GM18868 (cell line): ENCODE measurements around the gene EHMT1.

Experiments
- ATAC-seq: cut with Tn5 transposase; IDR thresholded peaks from one replicate; pipeline ENCODE4 v1.9.1; 2021; ENCODE audit warnings: mild to moderate bottlenecking, moderate library complexity; ENCODE audit not compliant: unreplicated experiment

EHMT1 gene

DNA sequence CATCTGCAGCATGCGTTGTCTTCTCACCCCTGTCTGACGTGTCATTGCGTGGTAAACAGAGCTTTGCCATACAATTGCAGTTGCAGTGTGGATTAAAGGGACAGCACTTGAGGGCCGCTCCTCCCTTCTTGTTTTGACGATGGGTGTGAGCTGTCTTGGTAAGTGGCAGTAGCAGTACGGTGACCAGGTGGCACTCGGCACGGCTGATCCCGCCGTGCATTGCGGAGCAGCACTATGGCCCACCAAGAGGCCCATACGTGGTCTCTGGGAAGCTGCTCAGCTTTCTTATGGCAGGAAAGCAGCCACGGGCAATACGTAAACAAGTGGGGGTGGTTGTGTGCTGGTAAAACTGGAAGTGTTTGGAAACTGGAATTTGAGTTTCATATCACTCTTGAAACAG is 25.1 kb downstream of the EHMT1 start:
- no peak for ATAC-seq

- ATAC-seq, result no peak
Observed at GRCh38 chr9:137645211-137645610, 26.4 kb downstream of the EHMT1 start.

DNA sequence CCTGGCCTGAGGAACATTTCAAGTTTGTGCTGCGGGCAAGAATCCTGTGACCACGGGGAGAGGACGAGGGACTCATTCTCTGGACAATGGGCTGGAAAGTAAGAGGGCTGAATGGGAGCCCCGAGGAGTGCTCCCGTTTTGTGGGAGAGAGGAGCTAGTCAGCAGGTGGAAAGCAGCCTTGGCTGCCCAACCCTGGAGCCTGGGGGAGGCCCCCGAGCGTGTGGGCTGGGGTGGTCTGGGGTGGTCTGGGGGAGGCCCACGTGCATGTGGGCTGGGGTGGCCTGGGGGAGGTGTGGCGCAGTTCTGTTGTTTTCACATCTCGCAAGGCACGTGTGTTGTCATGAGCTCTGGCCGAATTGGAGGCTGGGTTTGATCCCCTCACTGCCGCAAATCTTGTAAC is 27.5 kb downstream of the EHMT1 start:
- no peak for ATAC-seq

DNA sequence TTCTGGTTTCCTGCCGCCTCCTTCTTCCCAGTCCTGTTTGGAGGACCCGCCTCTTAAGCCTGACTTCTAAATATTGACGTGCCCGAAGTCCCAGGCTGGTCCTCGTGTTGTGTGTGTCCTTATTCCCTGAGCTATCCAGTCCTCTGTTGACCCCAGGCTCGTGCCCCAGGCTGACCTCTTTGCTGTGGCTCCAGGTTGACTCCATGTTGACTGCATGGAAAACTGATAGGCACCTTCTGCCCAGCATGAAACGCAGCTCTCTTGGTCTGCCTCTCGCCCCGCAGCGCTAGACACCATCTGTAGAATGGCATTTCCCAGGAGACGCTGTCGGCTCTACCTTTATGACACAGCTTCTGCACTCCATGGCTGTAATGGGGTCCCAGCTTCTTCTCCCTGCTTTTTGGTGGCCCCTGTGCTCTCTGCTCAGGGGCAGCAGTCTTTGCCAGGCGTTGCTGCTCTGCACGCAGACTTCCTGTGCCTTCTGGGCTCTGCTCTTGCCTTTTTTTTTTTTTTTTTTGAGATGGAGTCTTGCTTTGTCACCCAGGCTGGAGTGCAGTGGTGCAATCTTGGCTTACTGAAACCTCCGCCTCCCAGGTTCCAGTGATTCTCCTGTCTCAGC is 28.4 kb downstream of the EHMT1 start:
- no peak for ATAC-seq

DNA sequence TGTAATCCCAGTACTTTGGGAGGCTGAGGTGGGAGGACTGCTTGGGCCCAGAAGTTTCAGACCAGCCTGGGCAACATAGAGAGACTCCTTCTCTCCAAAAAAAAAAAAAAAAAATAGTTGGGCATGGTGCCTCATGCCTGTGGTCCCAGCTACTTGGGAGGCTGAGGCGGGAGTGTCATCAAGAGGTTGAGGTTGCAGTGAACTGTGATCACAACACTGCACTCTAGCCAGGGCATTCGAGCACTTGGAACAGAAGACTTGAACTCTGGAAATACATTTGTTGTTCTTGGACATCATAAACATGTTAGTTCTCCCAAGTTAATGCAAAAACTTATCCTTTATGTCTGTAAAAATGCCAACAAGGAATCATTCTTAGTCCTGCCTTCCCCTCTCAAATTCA is 29.6 kb downstream of the EHMT1 start:
- ATAC-seq, result no peak

DNA sequence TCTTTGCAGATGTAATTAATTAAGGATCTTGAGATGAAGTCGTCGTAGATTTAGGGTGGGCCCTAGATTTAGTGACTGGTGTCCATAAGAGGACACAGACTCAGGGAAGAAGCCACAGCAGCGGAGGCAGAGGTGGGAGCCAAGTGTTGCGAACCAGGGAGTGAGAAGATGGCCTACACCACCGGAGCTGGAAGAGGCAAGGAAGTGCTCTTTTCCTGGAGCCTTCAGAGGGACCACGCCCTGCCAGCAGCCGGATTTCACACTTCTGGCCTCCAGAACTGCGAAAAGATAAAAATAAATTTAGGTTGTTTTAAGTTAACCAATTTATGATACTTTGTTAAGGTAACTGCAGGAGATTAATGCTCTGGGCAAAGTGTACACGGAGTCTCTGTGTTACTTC is 30.7 kb downstream of the EHMT1 start:
- no peak for ATAC-seq

DNA sequence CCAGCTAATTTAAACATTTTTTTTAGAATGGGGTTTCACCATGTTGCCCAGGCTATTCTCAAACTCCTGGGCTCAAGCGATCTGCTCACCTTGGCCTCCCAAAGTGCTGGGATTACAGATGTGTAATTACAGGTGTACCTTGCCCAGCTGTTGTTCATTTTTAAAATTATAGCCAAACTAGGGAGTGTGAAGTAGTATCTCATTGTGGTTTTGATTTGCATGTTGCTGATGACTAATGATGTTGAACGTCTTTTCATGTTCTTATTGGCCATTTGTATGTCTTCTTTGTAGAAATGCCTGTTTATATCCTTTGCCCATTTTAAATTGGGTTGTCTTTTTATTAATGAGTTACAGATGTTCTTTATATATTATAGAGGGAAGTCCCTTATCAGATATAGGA is 31.5 kb downstream of the EHMT1 start:
- ATAC-seq, result no peak

GRCh38 chr9:137650779-137651178 is 32.0 kb downstream of the EHMT1 start:
- ATAC-seq, result no peak

GRCh38 chr9:137656416-137656815 is 37.6 kb downstream of the EHMT1 start:
- ATAC-seq, result no peak

DNA sequence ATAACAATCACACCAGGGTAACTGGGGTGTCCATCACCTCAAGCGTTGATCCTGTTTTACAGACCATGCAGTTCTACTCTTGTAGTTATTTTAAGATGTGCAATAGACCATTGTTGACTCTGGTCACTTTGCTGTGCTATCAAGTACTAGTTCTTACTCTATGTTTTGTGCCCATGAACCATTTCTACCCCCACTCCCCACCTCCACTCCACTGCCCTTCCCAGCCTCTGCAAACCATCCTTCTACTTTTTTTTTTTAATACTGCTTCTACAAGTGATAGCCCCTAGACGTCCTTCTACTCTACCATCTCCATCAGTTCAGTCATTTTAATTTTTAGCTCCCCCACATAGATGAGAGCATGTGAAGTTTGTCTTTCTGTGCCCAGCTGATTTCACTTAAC is 38.8 kb downstream of the EHMT1 start:
- ATAC-seq, result no peak

GRCh38 chr9:137658781-137659180 is 40.0 kb downstream of the EHMT1 start:
- no peak for ATAC-seq

GRCh38 chr9:137660144-137660543 is 41.3 kb downstream of the EHMT1 start:
- no peak for ATAC-seq

DNA sequence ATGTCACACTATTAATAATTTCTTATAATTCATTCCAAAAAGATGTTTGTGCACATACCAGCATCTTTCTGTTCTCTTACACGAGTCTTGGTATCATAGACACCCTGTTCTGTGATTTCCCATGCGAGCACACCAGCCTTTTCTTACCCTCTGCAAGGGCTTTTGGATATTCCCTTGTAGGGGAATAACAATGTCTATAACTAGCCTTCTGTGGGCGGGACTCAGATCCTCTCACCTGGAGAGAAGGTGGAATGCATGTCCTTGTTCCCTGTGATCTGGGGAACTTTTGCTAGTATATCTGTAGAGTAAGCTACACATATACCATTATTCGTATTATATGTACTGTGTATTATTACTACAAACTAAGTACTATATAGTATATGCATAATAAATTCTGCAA is 44.8 kb downstream of the EHMT1 start:
- ATAC-seq, result no peak

GRCh38 chr9:137664676-137665075 is 45.9 kb downstream of the EHMT1 start:
- no peak for ATAC-seq

- no peak for ATAC-seq
Observed at GRCh38 chr9:137665226-137665625, 46.4 kb downstream of the EHMT1 start.

DNA sequence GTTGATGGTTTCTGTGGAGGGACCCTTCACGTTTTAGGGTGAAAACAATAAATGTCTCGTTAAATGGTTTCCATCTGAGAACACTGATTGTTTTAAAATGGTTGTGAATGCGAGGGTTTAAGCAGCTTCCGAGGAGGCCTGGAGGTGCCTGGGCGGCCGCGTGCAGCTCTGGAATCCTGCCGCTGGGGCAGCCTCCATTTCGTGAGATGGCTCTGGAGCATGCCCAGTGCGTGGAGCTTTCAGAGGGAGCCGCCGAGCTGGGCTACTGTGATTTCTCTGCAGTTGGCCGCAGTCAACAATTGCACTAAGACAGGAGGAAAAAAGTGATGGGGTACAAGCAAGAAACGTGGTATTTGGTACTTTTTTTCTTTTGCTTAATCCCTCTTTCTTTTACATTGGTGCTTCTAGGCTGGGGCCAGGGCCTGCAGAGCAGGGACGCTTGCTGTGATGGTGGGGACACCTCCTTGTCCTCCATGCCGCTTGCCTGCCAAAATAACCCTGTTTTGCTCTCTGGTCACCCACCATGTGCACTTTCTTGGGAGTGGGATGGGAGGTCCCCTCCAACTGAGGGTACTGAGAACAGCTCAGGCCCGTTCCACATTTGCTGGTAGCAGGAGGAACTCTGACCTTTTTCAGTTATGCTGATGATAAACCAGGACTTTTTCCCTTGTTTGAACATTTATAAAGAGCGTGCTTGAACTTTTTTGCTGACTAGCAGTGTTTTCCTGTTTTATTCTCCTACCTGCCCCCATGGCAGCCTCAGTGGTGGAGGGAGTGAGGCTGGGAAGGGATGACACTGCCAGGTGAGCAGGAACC is 47.1 kb downstream of the EHMT1 start:
- ATAC-seq, result no peak

DNA sequence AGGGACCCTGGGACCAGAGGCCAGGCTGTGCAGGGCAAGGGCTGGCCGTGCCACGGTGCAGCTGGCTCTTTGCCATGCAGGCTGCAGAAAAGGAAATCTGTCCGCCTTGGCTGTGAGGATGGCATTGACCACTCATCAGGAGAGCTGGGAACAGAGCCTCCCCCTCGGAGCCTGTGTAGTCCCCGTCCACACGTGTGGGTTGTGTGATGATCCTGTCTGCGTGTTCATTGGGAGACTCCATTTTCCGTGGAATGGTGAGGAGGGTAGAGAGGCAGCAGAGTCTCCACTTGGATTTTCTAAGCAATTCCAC is 47.7 kb downstream of the EHMT1 start:
- no peak for ATAC-seq

DNA sequence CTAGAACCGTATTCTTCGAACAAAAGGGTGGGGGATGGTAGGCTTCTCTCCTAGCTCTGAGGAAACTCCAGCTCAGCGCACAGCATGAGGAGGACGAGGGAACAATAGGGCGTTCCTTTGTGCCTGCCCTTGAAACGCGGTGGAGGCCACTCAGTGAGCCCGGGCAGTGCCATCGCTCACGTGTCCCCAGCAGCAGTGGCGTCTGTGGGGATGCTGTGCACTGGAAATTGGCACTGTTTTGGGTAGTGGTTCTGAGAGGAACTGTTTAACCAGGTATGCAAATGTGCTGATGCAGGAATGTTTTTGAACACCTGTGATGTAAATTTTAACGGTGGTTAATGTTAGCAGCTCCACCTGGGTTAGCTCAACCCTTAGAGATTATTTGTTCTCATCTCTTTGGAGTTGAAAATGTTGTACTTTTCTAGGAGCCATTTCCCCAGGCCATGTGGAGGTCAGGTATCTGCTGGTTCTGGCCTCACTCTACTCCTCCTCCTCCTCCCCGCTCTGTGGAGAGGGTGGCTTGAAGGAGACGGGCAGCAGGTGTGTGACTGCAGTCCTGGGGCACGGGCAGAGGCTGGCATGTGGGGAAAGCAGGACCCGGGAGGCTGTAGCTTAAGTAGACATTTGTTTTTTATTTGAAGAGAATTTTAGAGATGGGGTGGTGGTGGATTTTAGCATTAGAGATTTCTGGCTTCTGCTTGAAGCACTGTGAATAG is 48.3 kb downstream of the EHMT1 start:
- no peak for ATAC-seq

DNA sequence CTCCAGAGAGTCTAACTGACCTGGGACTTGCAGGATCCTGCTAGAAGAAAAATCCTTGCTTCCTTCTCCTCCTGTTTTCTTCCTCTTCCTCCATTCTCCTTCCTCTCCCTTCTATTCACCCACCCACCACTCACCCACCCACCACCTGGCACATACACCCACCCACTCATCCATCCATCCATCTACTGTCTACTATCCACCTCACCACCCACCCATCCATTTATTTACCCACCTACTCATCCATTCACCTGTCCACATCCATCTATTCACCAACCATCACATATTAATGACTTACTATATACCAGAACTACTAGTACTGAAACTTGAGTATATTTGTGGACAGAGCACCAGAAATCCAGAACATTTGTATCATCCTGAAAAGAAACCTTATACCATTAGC is 49.4 kb downstream of the EHMT1 start:
- no peak for ATAC-seq

DNA sequence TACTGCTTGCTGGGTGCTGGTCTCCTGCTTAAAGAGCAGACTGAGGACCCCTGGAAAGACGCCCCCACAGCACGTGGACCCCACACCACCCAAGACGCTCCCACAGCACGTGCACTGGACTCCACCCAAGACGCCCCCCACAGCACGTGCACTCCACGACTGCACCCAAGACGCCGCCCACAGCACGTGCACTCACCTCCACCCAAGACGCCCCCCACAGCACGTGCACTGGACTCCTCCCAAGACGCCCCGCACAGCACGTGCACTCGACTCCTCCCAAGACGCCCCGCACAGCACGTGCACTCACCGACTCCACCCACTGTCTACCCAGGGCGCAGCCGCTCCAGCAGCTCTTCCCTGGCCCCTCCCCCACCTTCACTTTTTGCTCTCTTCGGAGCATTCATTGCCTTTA is 50.5 kb downstream of the EHMT1 start:
- ATAC-seq, result no peak

GRCh38 chr9:137670391-137671195 is 51.8 kb downstream of the EHMT1 start:
- ATAC-seq, result no peak

GRCh38 chr9:137671196-137671538 is 52.4 kb downstream of the EHMT1 start:
- no peak for ATAC-seq
